Subcutaneous adipose tissue (tissue), 4 donors: ENCODE data around the gene SBSN. TPM values are rescaled to one million over a fixed set of nuclear protein-coding genes. Genes with fewer than 3 reads are reported as not detected.

Experiments used
- CTCF ChIP-seq: fragments of 450-650 bp; IDR thresholded peaks from one replicate; pipeline ENCODE4 v1.5.1; 2016; ENCODE audit warnings: low read depth, mild to moderate bottlenecking, control low read depth, antibody characterized with exemption, moderate library complexity
- total RNA-seq, 4 donors: library from RNA; depleted of rRNA; stranded (reverse); fragments of >200 nt; gene quantifications; one replicate each; pipeline ENCODE4 v1.1.0, GENCODE V29; 2016

The SBSN gene
- total RNA-seq, 4 donors from 2014 or later: not detected

GRCh38 chr19:35545855-35546381 is 17.8 kb upstream of the SBSN start:
- no peak for TF ChIP-seq CTCF

- no peak for TF ChIP-seq CTCF
Observed at GRCh38 chr19:35545001-35545854, 17.1 kb upstream of the SBSN start, which contains the start of gene TMEM147. Gene TMEM147, plus strand, starts transcription at chr19:35545626. Its CDS starts 114 bp downstream, at chr19:35545740.

- no peak for TF ChIP-seq CTCF
Observed at GRCh38 chr19:35544110-35544802, 16.1 kb upstream of the SBSN start.

- TF ChIP-seq CTCF: no peak
Observed at GRCh38 chr19:35543280-35544109, 15.4 kb upstream of the SBSN start.

- TF ChIP-seq CTCF: no peak
Observed at GRCh38 chr19:35542209-35542608, 14.1 kb upstream of the SBSN start.

GRCh38 chr19:35540356-35540927 is 12.3 kb upstream of the SBSN start:
- no peak for TF ChIP-seq CTCF
